Effector memory CD4-positive, alpha-beta T cell (primary cell): ENCODE results near the gene LRIT2.

Source experiments
- DNase-seq, 3 donors: peaks; one replicate each; pipeline ENCODE4 v3.0.0-alpha.2; 2020
- H3K27ac ChIP-seq: 2 replicates; pipeline ENCODE4 v1.7.0; 2013; ENCODE audit warnings: mild to moderate bottlenecking, low read length, moderate library complexity; ENCODE audit not compliant: insufficient read depth, poor library complexity, severe bottlenecking
- H3K27me3 ChIP-seq: replicated peaks from 2 replicates; pipeline ENCODE4 v1.7.0; 2013; ENCODE audit warnings: mild to moderate bottlenecking, low read length; ENCODE audit not compliant: insufficient read depth, control insufficient read depth, poor library complexity, severe bottlenecking
- H3K36me3 ChIP-seq: 2 replicates; pipeline ENCODE4 v1.7.0; 2013; ENCODE audit warnings: mild to moderate bottlenecking, low read length, moderate library complexity; ENCODE audit not compliant: control insufficient read depth, insufficient read depth
- H3K4me1 ChIP-seq: 2 replicates; pipeline ENCODE4 v1.7.0; 2013; ENCODE audit warnings: low read length, mild to moderate bottlenecking; ENCODE audit not compliant: control insufficient read depth, insufficient read depth, poor library complexity, severe bottlenecking
- H3K4me3 ChIP-seq: 2 replicates; pipeline ENCODE4 v1.7.0; 2013; ENCODE audit warnings: low read length, low read depth, mild to moderate bottlenecking; ENCODE audit not compliant: insufficient read depth, poor library complexity, severe bottlenecking
- H3K9me3 ChIP-seq: 2 replicates; pipeline ENCODE4 v1.7.0; 2013; ENCODE audit warnings: mild to moderate bottlenecking, low read length, moderate library complexity; ENCODE audit not compliant: control insufficient read depth

Gene LRIT2

DNA sequence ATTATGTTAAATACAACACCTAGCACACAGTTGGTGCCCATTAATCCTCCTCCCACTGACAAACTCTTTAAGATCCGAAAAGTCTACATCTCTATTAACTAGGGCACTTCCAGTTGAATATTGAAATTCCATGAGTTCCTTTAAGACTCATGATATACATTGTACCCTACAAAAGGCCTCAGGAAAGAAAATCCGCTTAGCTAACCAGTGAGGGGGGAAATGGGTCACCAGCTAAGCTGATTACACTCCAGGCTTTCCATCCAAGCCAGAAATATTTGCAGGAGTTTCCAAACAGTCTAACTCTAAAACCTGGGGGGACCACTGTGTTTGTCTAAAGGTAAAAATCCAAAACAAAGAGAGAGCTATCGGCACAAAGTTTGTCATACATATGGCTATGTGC is 1.3 kb upstream of the LRIT2 start:
- no peak overlapping the region for H3K4me3 ChIP-seq
- H3K36me3 ChIP-seq = no peaks in the 10 kb centered on the region
- H3K4me1 ChIP-seq = no peaks in the 10 kb centered on the region
- no peak for DNase-seq
- no peaks in the 10 kb centered on the region for H3K27me3 ChIP-seq
- H3K27ac ChIP-seq = no peak overlapping the region
- H3K9me3 ChIP-seq = no peaks in the 10 kb centered on the region

DNA sequence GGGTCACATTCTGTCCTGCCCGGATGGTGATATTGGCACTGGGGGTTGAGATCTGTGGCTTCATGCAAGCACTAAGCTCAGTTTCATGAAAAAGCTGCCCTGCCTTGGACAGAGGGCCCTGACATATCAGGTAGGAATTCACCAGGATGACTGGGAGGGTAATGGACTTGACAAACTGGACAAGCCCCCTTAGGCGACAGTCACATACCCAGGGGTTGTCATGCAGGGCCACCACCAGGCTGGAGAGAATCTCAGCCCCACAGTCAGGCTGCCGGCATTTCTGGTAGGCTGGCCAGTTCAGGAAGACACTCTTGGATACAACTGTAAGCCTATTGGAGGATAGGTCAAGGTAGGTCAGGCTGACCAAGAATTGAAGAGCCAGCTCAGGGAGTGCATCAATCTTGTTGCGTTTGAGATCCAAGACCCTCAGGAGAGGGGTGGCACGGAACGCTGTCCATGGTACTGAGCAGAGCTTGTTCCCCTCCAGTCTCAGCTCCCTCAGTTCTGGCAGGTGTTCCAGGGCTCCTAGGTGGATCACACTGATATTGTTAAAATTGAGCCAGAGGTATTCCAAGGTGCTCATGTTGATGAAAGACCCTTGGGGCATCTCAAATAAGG is 824 bp downstream of the LRIT2 start:
- DNase-seq = no peak
- Histone ChIP-seq H3K4me1 (no peaks in the 10 kb centered on the region), H3K36me3 (no peaks in the 10 kb centered on the region), H3K9me3 (no peaks in the 10 kb centered on the region), H3K4me3 (no peak overlapping the region), H3K27me3 (no peaks in the 10 kb centered on the region), H3K27ac (no peak overlapping the region)

GRCh38 chr10:84221916-84222315 is 3.4 kb downstream of the LRIT2 start:
- H3K4me1 ChIP-seq = no peaks in the 10 kb centered on the region
- H3K36me3 ChIP-seq = no peaks in the 10 kb centered on the region
- no peak overlapping the region for H3K4me3 ChIP-seq
- no peaks in the 10 kb centered on the region for H3K27me3 ChIP-seq
- no peaks in the 10 kb centered on the region for H3K9me3 ChIP-seq
- no peak overlapping the region for H3K27ac ChIP-seq
- no peak for DNase-seq

DNA sequence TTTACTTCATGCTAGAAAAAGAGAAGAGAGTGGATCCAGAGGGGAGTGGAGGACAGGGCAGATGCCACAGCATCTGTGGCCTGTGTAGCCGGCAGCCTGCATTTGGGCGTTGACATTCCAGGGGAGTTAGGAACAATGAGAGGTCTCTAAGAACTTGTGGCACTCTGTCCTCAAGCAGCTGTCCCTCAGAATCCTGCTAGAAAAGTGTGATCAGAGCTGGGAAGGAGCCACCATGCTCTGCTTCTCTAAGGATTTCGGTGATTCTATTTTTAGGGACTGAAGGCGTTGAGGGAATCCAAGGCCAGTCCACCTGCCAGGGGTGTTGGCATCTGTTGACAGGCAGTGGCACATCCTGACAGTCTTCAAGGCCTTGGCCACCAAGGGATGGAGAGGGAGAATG is 7.6 kb downstream of the LRIT2 start:
- H3K4me1 ChIP-seq = no peaks in the 10 kb centered on the region
- no peak for DNase-seq
- no peaks in the 10 kb centered on the region for H3K27me3 ChIP-seq
- no peak overlapping the region for H3K27ac ChIP-seq
- H3K9me3 ChIP-seq = no peaks in the 10 kb centered on the region
- H3K4me3 ChIP-seq = no peak overlapping the region
- H3K36me3 ChIP-seq = no peaks in the 10 kb centered on the region

- no peaks in the 10 kb centered on the region for H3K27me3 ChIP-seq
- no peak for DNase-seq
- H3K27ac ChIP-seq = no peak overlapping the region
- no peaks in the 10 kb centered on the region for H3K4me1 ChIP-seq
- no peak overlapping the region for H3K4me3 ChIP-seq
- H3K9me3 ChIP-seq = no peaks in the 10 kb centered on the region
- no peaks in the 10 kb centered on the region for H3K36me3 ChIP-seq
Observed at GRCh38 chr10:84216834-84217233, 8.5 kb downstream of the LRIT2 start.

DNA sequence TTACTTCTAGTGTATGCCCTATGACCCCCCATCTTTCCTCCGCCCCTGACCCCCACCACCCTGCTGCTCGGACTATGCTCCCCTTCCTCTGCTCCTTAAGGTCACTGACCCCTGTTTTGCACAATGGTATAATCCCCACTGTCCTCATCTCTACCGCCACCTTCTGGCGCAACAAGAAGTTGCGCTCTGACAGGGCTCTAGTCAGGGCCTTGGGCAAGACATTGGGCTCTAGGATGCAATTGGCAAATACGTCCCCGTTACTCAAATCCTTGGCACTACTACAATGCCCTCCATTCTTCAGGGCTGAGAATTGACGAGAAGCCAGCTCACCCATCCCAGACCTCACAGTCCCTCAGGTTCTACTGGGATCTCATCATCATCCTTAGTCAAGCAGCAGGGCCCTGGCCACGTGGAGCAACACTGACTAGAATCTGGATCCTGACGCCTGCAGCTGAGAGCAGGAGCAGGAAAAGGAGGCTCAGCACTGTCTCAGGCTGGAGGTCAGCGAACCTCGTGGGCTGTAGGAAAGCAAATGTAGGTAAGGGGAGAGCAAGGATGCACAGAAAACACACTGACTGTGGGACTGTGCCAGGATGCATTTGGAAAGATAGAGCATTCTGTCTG is 10.6 kb downstream of the LRIT2 start:
- H3K4me3 ChIP-seq = no peak overlapping the region
- H3K4me1 ChIP-seq = no peaks in the 10 kb centered on the region
- H3K9me3 ChIP-seq = no peaks in the 10 kb centered on the region
- no peak overlapping the region for H3K27ac ChIP-seq
- no peaks in the 10 kb centered on the region for H3K27me3 ChIP-seq
- H3K36me3 ChIP-seq = no peaks in the 10 kb centered on the region
- no peak for DNase-seq

- no peak overlapping the region for H3K4me3 ChIP-seq
- H3K27me3 ChIP-seq = no peaks in the 10 kb centered on the region
- H3K36me3 ChIP-seq = no peaks in the 10 kb centered on the region
- H3K4me1 ChIP-seq = no peaks in the 10 kb centered on the region
- H3K9me3 ChIP-seq = no peaks in the 10 kb centered on the region
- DNase-seq = no peak
- no peak overlapping the region for H3K27ac ChIP-seq
Observed at GRCh38 chr10:84214046-84214572, 11.2 kb downstream of the LRIT2 start.

- Histone ChIP-seq H3K9me3 (no peaks in the 10 kb centered on the region), H3K36me3 (no peaks in the 10 kb centered on the region), H3K4me1 (no peaks in the 10 kb centered on the region), H3K27me3 (no peaks in the 10 kb centered on the region), H3K27ac (no peak overlapping the region), H3K4me3 (no peak overlapping the region)
- no peak for DNase-seq
Observed at GRCh38 chr10:84213076-84213475, 12.3 kb downstream of the LRIT2 start.

GRCh38 chr10:84212014-84212413 is 13.3 kb downstream of the LRIT2 start:
- H3K4me3 ChIP-seq = no peak overlapping the region
- no peaks in the 10 kb centered on the region for H3K27me3 ChIP-seq
- H3K4me1 ChIP-seq = no peaks in the 10 kb centered on the region
- no peak for DNase-seq
- H3K36me3 ChIP-seq = no peaks in the 10 kb centered on the region
- no peaks in the 10 kb centered on the region for H3K9me3 ChIP-seq
- no peak overlapping the region for H3K27ac ChIP-seq

DNA sequence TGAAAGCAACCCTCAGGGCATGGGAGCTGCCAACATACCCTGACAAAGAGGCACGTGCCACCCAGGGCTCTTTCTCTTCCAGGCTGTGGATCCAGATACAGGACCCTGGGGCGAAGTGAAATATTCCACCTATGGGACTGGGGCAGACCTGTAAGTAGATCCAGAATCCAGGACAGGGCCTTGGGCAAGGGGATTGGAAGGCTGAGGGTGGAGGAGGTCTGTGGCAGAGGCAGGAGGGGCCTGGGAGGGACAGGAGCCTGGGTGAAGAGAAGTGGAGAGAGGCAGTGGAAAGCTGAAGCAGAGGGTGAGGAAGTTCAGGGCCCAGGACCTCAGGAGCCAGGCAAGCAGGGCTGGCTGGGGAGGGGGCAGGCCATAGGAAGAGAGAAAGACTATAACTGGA is 13.8 kb downstream of the LRIT2 start:
- Histone ChIP-seq H3K27me3 (no peaks in the 10 kb centered on the region), H3K36me3 (no peaks in the 10 kb centered on the region), H3K4me3 (no peak overlapping the region), H3K4me1 (no peaks in the 10 kb centered on the region), H3K9me3 (no peaks in the 10 kb centered on the region), H3K27ac (no peak overlapping the region)
- no peak for DNase-seq
